ENCODE measurements around the gene PDE4D. TPM values are rescaled to one million over a fixed set of nuclear protein-coding genes. Genes with fewer than 3 reads are reported as not detected.
"Not testable (repeated sequence)": the region's sequence is repeated elsewhere in the genome, so short reads cannot be mapped to it uniquely, and the experiment has no call there.

Gene PDE4D
- total RNA-seq, 2 experiments from 2014 or later = 164 to 175 TPM

DNA sequence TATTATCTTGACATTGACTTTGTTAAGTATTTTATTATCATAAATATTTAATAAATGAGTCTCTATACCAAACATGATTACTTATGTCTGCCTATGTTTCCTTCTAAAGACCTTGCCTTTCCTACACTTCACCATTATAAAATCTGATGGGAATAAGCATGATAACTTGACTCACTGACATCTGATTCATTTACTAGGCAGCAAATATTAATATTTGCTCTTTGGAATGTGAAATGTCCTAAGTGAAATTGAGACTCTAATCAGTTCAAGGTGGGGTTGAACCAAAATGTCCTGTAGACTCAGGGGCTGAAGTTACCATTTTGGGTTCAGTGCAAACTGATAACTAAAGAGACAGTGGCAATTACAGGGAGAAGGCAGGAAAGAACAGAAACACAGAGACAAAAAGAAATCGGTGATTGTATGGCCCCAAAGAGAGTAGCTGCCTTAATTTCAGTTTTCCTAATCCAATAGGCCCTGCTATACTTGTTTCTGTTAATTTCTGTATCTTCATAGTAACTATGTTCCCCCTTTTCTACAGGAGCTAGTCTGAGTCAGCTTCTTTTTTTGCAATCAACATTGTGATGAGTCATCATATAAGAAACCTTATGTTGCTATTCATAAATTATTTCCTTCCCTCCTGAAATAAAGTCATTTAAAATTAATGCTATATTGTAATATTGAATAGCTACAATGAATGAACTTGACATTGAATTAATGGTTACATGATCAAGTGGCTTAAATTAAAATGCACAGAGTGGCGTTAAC lies 296.8 kb downstream of the PDE4D start:
- no peak overlapping the region for H3K4me3 Mint-ChIP-seq
- no peaks in the 10 kb centered on the region for H3K9me3 Mint-ChIP-seq
- Histone ChIP-seq H3K4me3 (ENCODE audit: low read length) (no peak overlapping the region), H3K36me3 (ENCODE audit: insufficient read depth, low read length) (no peaks in the 10 kb centered on the region), H3K9me3 (ENCODE audit: control insufficient read depth in 1 of 2, insufficient read depth in 1 of 2, low read length in 2 of 2) (no peaks in the 10 kb centered on the region), H3K27me3 (ENCODE audit: control insufficient read depth in 1 of 2, insufficient read depth in 2 of 2, low read length in 2 of 2) (no peaks in the 10 kb centered on the region), H3K4me1 (ENCODE audit: insufficient read depth, low read length) (no peaks in the 10 kb centered on the region), H3K27ac (ENCODE audit: low read depth in 1 of 2, low read length in 2 of 2) (no peak overlapping the region)
- intact Hi-C loops (cut with DNase I, micrococcal nuclease) = no loop called here
- no peak overlapping the region for H3K27ac Mint-ChIP-seq
- TF ChIP-seq, protein P1, sequence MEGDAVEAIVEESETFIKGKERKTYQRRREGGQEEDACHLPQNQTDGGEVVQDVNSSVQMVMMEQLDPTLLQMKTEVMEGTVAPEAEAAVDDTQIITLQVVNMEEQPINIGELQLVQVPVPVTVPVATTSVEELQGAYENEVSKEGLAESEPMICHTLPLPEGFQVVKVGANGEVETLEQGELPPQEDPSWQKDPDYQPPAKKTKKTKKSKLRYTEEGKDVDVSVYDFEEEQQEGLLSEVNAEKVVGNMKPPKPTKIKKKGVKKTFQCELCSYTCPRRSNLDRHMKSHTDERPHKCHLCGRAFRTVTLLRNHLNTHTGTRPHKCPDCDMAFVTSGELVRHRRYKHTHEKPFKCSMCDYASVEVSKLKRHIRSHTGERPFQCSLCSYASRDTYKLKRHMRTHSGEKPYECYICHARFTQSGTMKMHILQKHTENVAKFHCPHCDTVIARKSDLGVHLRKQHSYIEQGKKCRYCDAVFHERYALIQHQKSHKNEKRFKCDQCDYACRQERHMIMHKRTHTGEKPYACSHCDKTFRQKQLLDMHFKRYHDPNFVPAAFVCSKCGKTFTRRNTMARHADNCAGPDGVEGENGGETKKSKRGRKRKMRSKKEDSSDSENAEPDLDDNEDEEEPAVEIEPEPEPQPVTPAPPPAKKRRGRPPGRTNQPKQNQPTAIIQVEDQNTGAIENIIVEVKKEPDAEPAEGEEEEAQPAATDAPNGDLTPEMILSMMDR (IDR thresholded peaks at IDR 0.05) = no peak
- ATAC-seq (ENCODE audit: poor library complexity) = no peak
- CTCF ChIA-PET = no interaction called here
- no peak for DNase-seq
- H3K4me1 Mint-ChIP-seq (ENCODE audit: low read depth) = no peaks in the 10 kb centered on the region
- no peaks in the 10 kb centered on the region for H3K36me3 Mint-ChIP-seq (ENCODE audit: low read depth)
- no peaks in the 10 kb centered on the region for H3K27me3 Mint-ChIP-seq
- POLR2A ChIA-PET = no interaction called here

DNA sequence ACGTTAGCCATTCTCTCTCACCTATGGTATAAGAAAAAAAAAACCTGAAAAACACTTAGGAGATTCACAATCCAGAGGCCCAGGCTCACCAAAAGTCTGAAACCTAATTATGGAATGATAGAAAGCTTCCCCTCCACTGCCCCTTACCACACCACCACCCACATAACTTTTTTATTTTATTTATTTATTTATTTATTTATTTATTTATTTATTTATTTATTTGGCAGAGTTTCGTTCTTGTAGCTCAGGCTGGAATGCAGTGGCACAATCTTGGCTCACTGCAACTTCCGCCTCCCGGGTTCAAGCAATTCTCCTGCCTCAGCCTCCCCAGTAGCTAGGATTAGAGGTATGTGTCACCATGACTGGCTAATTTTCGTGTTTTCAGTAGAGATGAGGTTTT lies 299.4 kb downstream of the PDE4D start:
- H3K4me1 ChIP-seq (ENCODE audit: insufficient read depth, low read length); H3K4me3 Mint-ChIP-seq; H3K4me3 ChIP-seq (ENCODE audit: low read length); CTCF ChIA-PET; H3K9me3 Mint-ChIP-seq; H3K36me3 Mint-ChIP-seq (ENCODE audit: low read depth); H3K36me3 ChIP-seq (ENCODE audit: insufficient read depth, low read length); H3K27me3 ChIP-seq (ENCODE audit: control insufficient read depth in 1 of 2, insufficient read depth in 2 of 2, low read length in 2 of 2); H3K9me3 ChIP-seq (ENCODE audit: control insufficient read depth in 1 of 2, insufficient read depth in 1 of 2, low read length in 2 of 2); H3K27ac ChIP-seq (ENCODE audit: low read depth in 1 of 2, low read length in 2 of 2); POLR2A ChIA-PET; intact Hi-C loops (cut with DNase I, micrococcal nuclease); ATAC-seq (ENCODE audit: poor library complexity); DNase-seq; H3K4me1 Mint-ChIP-seq (ENCODE audit: low read depth); H3K27ac Mint-ChIP-seq; H3K27me3 Mint-ChIP-seq: not testable (repeated sequence)

DNA sequence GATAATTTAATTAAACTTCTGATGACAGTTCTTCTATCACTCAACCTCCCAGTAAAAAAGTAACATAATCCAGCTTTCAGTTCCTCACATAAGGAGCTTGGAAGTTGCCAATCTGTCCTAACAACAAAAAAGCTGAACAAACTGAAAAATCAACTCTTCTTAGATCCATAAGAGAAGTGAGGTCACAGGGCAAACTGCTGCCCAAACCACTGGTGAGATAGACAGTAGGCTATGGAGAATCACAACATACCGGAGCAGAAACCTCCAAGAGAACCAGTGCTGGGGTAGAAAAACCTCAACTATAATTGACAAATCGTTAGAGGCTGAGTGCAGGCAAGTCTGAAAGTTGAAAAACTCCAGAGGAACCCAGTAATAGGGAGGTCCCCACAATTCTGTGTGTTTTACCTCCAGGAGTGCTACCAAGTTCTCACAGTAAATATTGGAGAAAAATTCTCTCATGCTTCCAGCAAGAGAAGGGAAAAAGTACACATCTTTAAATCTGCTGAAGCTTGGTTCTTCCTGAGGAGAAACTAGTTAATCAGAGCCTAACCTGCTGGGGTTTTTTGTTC lies 300.0 kb downstream of the PDE4D start:
- POLR2A ChIA-PET = no interaction called here
- Mint-ChIP-seq H3K27ac (no peak overlapping the region), H3K4me3 (no peak overlapping the region), H3K4me1 (ENCODE audit: low read depth) (no peaks in the 10 kb centered on the region), H3K27me3 (no peaks in the 10 kb centered on the region), H3K9me3 (no peaks in the 10 kb centered on the region), H3K36me3 (ENCODE audit: low read depth) (no peaks in the 10 kb centered on the region)
- no peak overlapping the region for H3K27ac ChIP-seq (ENCODE audit: low read depth in 1 of 2, low read length in 2 of 2)
- H3K36me3 ChIP-seq (ENCODE audit: insufficient read depth, low read length) = no peaks in the 10 kb centered on the region
- ATAC-seq (ENCODE audit: poor library complexity) = no peak
- DNase-seq = no peak
- no peaks in the 10 kb centered on the region for H3K9me3 ChIP-seq (ENCODE audit: control insufficient read depth in 1 of 2, insufficient read depth in 1 of 2, low read length in 2 of 2)
- H3K4me1 ChIP-seq (ENCODE audit: insufficient read depth, low read length) = no peaks in the 10 kb centered on the region
- CTCF ChIA-PET = no interaction called here
- H3K27me3 ChIP-seq (ENCODE audit: control insufficient read depth in 1 of 2, insufficient read depth in 2 of 2, low read length in 2 of 2) = no peaks in the 10 kb centered on the region
- no peak overlapping the region for H3K4me3 ChIP-seq (ENCODE audit: low read length)
- TF ChIP-seq, protein P1 (IDR thresholded peaks at IDR 0.05) = no peak
- intact Hi-C loops (cut with DNase I, micrococcal nuclease) = no loop called here

DNA sequence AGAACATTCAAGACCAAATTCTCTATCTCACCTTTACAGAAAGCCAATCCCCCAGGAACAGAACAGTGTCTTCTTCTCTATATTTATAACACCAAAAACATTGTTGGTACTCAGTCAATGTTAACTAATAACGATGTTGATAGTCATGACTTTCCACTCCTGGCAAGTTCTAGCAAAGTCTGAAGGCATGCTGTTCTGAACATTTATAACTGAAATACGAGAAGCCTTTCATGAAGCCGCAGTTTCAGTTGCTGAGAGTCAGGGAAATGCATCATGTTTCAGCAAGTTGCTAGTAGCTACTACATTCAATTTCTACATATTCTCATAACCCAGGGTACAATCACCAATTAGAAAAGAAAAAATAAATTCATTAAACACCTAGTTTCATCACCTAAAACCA lies 301.4 kb downstream of the PDE4D start:
- Histone ChIP-seq H3K4me3 (ENCODE audit: low read length) (no peak overlapping the region), H3K4me1 (ENCODE audit: insufficient read depth, low read length) (no peaks in the 10 kb centered on the region), H3K27me3 (ENCODE audit: control insufficient read depth in 1 of 2, insufficient read depth in 2 of 2, low read length in 2 of 2) (no peaks in the 10 kb centered on the region), H3K36me3 (ENCODE audit: insufficient read depth, low read length) (no peaks in the 10 kb centered on the region), H3K9me3 (ENCODE audit: control insufficient read depth in 1 of 2, insufficient read depth in 1 of 2, low read length in 2 of 2) (no peaks in the 10 kb centered on the region), H3K27ac (ENCODE audit: low read depth in 1 of 2, low read length in 2 of 2) (no peak overlapping the region)
- Mint-ChIP-seq H3K9me3 (no peaks in the 10 kb centered on the region), H3K36me3 (ENCODE audit: low read depth) (no peaks in the 10 kb centered on the region), H3K4me3 (no peak overlapping the region), H3K27ac (no peak overlapping the region), H3K27me3 (peaks cover 6% of the 10 kb centered on the region), H3K4me1 (ENCODE audit: low read depth) (no peaks in the 10 kb centered on the region)
- POLR2A ChIA-PET = no interaction called here
- ATAC-seq (ENCODE audit: poor library complexity) = no peak
- intact Hi-C loops (cut with DNase I, micrococcal nuclease) = no loop called here
- TF ChIP-seq, protein P1 (IDR thresholded peaks at IDR 0.05) = no peak
- no peak for DNase-seq
- CTCF ChIA-PET = no interaction called here
